GM12878 (cell line): Measurements from ENCODE around the gene MMP19. TPM values are rescaled to one million over a fixed set of nuclear protein-coding genes. Genes with fewer than 3 reads are reported as not detected.

Experiments used
- BCL11A ChIP-seq: IDR thresholded peaks from 2 replicates; pipeline ENCODE4 v1.6.1; 2011; ENCODE audit warnings: low read depth, low read length
- BHLHE40 ChIP-seq, 2 experiments: fragments of 450-650 bp in 1 of 2; IDR thresholded peaks; 2 replicates each; pipeline ENCODE4 v1.6.1; 2011 to 2017; ENCODE audit warnings: low read depth in 2 of 2, borderline replicate concordance in 1 of 2, improper control_type of control experiment in 1 of 2, low read length in 1 of 2, mild to moderate bottlenecking in 1 of 2
- CEBPB ChIP-seq, 2 experiments: fragments of 150-350 bp in 1 of 2; IDR thresholded peaks; 2 replicates each; pipeline ENCODE4 v1.6.1; 2012 to 2014; ENCODE audit warnings: low read depth in 2 of 2, low read length in 2 of 2, borderline replicate concordance in 1 of 2, inconsistent platforms in 1 of 2
- CHD4 ChIP-seq: fragments of 200-600 bp; sonication (generic); IDR thresholded peaks from 2 replicates; pipeline ENCODE4 v1.6.1; 2016; ENCODE audit warnings: mild to moderate bottlenecking
- DPF2 ChIP-seq: fragments of 450-650 bp; IDR thresholded peaks from 2 replicates; pipeline ENCODE4 v1.6.1; 2017; ENCODE audit warnings: mild to moderate bottlenecking
- ETV6 ChIP-seq, 2 experiments: fragments of 450-650 bp in 1 of 2; IDR thresholded peaks in 1 of 2; conservative IDR thresholded peaks in 1 of 2; 2 replicates each; pipeline ENCODE4 v1.6.1; 2014; ENCODE audit warnings: antibody characterized with exemption in 1 of 2, borderline replicate concordance in 1 of 2, low read depth in 1 of 2, mild to moderate bottlenecking in 1 of 2, moderate library complexity in 1 of 2
- HCFC1 ChIP-seq: fragments of 150-350 bp; IDR thresholded peaks from 2 replicates; pipeline ENCODE4 v1.6.1; 2014; ENCODE audit warnings: low read length
- IKZF1 ChIP-seq: fragments of 450-650 bp; conservative IDR thresholded peaks from 2 replicates; pipeline ENCODE4 v1.6.1; 2017; ENCODE audit warnings: antibody characterized with exemption, mild to moderate bottlenecking
- KDM1A ChIP-seq: fragments of 200-600 bp; sonication (generic); IDR thresholded peaks from 2 replicates; pipeline ENCODE4 v1.6.1; 2016; ENCODE audit warnings: borderline replicate concordance
- LARP7 ChIP-seq: fragments of 450-650 bp; IDR thresholded peaks from 2 replicates; pipeline ENCODE4 v1.6.1; 2017; ENCODE audit warnings: mild to moderate bottlenecking
- NR2C1 ChIP-seq: fragments of 450-650 bp; IDR thresholded peaks from 2 replicates; pipeline ENCODE4 v1.6.1; 2017; ENCODE audit warnings: antibody characterized with exemption, mild to moderate bottlenecking, moderate library complexity
- PKNOX1 ChIP-seq: fragments of 450-650 bp; IDR thresholded peaks from 2 replicates; pipeline ENCODE4 v1.6.1; 2016; ENCODE audit warnings: mild to moderate bottlenecking
- POU2F2 ChIP-seq: IDR thresholded peaks from 3 replicates; pipeline ENCODE4 v1.6.1; 2011; ENCODE audit warnings: low read depth, mild to moderate bottlenecking, low read length, borderline replicate concordance
- RCOR1 ChIP-seq: conservative IDR thresholded peaks from 2 replicates; pipeline ENCODE4 v1.6.1; 2012; ENCODE audit warnings: low read depth, low read length, improper control_type of control experiment
- SIN3A ChIP-seq: IDR thresholded peaks from 2 replicates; pipeline ENCODE4 v1.6.1; 2012; ENCODE audit warnings: low read depth, low read length, improper control_type of control experiment
- ZBED1 ChIP-seq: IDR thresholded peaks from 2 replicates; pipeline ENCODE4 v1.6.1; 2016; ENCODE audit warnings: borderline replicate concordance
- polyA plus RNA-seq, 11 experiments: library from polyadenylated mRNA; depleted of rRNA in 4 of 11; unstranded in 6 of 11; stranded (reverse) in 5 of 11; fragments of >200 nt; fragmentation: Nextera tagmentation in 4 of 11; fragmentation: Illumina TruSeq in 1 of 11; extraction: Ambion mirVana in 4 of 11; extraction: Trizol in 1 of 11; gene quantifications; 1 replicate in 1 of 11; 2 replicates in 10 of 11; pipeline versions ENCODE4 v1.2.1 to v1.2.3, GENCODE V29; 2011 to 2016; ENCODE audit warnings: inconsistent platforms in 2 of 11, missing spikeins in 2 of 11, low read depth in 1 of 11
- total RNA-seq, 4 experiments: library from RNA; depleted of rRNA in 3 of 4; stranded (reverse); fragments of >200 nt in 3 of 4; fragmentation: Illumina TruSeq in 1 of 4; extraction: Trizol in 1 of 4; gene quantifications; 2 replicates each; pipeline versions ENCODE4 v1.2.1 to v1.2.3, GENCODE V29; 2013 to 2021
- TF ChIP-seq, protein P1 (sequence below): IDR thresholded peaks from 2 replicates; pipeline ENCODE4 v1.6.1; 2011; ENCODE audit warnings: borderline replicate concordance, low read depth, mild to moderate bottlenecking, moderate library complexity, low read length; ENCODE audit not compliant: insufficient read depth, poor library complexity, severe bottlenecking
- TF ChIP-seq, protein P2 (sequence below): IDR thresholded peaks from 2 replicates; pipeline ENCODE4 v1.6.1; 2012; ENCODE audit warnings: low read length, inconsistent platforms
- TF ChIP-seq, protein P3 (sequence below): fragments of 450-650 bp; formaldehyde crosslinking; IDR thresholded peaks from 2 replicates; pipeline ENCODE4 v1.4.0; 2022; ENCODE audit warnings: mild to moderate bottlenecking, moderate library complexity
- TF ChIP-seq, protein P4 (sequence below): fragments of 150-350 bp; IDR thresholded peaks from 2 replicates; pipeline ENCODE4 v1.6.1; 2014; ENCODE audit warnings: mild to moderate bottlenecking, low read depth, low read length

Gene MMP19
- total and polyA plus RNA-seq, 10 of the 15 experiments (the other 5 are each of a cell fraction or from before 2014, with no cell fraction given), result 0.03 to 0.04 (median 0.04) TPM; not detected in 7

- TF ChIP-seq, protein P1, sequence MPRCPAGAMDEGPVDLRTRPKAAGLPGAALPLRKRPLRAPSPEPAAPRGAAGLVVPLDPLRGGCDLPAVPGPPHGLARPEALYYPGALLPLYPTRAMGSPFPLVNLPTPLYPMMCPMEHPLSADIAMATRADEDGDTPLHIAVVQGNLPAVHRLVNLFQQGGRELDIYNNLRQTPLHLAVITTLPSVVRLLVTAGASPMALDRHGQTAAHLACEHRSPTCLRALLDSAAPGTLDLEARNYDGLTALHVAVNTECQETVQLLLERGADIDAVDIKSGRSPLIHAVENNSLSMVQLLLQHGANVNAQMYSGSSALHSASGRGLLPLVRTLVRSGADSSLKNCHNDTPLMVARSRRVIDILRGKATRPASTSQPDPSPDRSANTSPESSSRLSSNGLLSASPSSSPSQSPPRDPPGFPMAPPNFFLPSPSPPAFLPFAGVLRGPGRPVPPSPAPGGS, result no peak
- TF ChIP-seq DPF2 (no peak), LARP7 (no peak), BCL11A (no peak), SIN3A (0 out of 2 replicates have a peak, but pooled peaks have one; percentile 14), HCFC1 (no peak), KDM1A (no peak), ZBED1 (no peak), IKZF1 (peak; percentile 18), BHLHE40 (IDR thresholded peaks at IDR 0.05; ENCODE audit: borderline replicate concordance in 1 of 2, low read depth in 2 of 2, low read length in 1 of 2) (peak; percentile 89 to 91), POU2F2 (0 out of 3 replicates have a peak, but pooled peaks have one; percentile 14), RCOR1 (no peak), PKNOX1 (no peak), NR2C1 (0 out of 2 replicates have a peak, but pooled peaks have one; percentile 17), CEBPB (IDR thresholded peaks at IDR 0.05; ENCODE audit: borderline replicate concordance in 1 of 2, low read depth in 2 of 2, low read length in 2 of 2) (no peak), ETV6 (conservative IDR thresholded peaks at IDR 0.05 in 1 of 2, IDR thresholded peaks at IDR 0.05 in 1 of 2; ENCODE audit: borderline replicate concordance in 1 of 2, low read depth in 1 of 2) (no peak), CHD4 (no peak)
- TF ChIP-seq, protein P2, sequence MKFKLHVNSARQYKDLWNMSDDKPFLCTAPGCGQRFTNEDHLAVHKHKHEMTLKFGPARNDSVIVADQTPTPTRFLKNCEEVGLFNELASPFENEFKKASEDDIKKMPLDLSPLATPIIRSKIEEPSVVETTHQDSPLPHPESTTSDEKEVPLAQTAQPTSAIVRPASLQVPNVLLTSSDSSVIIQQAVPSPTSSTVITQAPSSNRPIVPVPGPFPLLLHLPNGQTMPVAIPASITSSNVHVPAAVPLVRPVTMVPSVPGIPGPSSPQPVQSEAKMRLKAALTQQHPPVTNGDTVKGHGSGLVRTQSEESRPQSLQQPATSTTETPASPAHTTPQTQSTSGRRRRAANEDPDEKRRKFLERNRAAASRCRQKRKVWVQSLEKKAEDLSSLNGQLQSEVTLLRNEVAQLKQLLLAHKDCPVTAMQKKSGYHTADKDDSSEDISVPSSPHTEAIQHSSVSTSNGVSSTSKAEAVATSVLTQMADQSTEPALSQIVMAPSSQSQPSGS, result peak; percentile 73; the same call in 1 of the 2 replicates
- TF ChIP-seq, protein P3, sequence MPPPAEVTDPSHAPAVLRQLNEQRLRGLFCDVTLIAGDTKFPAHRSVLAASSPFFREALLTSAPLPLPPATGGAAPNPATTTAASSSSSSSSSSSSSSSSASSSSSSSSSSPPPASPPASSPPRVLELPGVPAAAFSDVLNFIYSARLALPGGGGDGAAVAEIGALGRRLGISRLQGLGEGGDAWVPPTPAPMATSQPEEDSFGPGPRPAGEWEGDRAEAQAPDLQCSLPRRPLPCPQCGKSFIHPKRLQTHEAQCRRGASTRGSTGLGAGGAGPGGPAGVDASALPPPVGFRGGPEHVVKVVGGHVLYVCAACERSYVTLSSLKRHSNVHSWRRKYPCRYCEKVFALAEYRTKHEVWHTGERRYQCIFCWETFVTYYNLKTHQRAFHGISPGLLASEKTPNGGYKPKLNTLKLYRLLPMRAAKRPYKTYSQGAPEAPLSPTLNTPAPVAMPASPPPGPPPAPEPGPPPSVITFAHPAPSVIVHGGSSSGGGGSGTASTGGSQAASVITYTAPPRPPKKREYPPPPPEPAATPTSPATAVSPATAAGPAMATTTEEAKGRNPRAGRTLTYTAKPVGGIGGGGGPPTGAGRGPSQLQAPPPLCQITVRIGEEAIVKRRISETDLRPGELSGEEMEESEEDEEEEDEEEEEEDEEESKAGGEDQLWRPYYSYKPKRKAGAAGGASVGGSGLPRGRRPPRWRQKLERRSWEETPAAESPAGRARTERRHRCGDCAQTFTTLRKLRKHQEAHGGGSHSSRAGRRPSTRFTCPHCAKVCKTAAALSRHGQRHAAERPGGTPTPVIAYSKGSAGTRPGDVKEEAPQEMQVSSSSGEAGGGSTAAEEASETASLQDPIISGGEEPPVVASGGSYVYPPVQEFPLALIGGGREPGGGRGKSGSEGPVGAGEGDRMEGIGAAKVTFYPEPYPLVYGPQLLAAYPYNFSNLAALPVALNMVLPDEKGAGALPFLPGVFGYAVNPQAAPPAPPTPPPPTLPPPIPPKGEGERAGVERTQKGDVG (CRISPR knock-in tag), result no peak
- TF ChIP-seq, protein P4, sequence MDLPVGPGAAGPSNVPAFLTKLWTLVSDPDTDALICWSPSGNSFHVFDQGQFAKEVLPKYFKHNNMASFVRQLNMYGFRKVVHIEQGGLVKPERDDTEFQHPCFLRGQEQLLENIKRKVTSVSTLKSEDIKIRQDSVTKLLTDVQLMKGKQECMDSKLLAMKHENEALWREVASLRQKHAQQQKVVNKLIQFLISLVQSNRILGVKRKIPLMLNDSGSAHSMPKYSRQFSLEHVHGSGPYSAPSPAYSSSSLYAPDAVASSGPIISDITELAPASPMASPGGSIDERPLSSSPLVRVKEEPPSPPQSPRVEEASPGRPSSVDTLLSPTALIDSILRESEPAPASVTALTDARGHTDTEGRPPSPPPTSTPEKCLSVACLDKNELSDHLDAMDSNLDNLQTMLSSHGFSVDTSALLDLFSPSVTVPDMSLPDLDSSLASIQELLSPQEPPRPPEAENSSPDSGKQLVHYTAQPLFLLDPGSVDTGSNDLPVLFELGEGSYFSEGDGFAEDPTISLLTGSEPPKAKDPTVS, result no peak
Observed at GRCh38 chr12:55830601-55831446, 11.9 kb downstream of the MMP19 start (continued).
